Natural killer cell (primary cell): ENCODE data around the gene ABCA2. TPM values are rescaled to one million over a fixed set of nuclear protein-coding genes. Genes with fewer than 3 reads are reported as not detected.

ENCODE experiments used
- ATAC-seq, 3 donors: fragments of 150-1000 bp in 2 of 3; fragments of 200-7000 bp in 1 of 3; cut with Tn5 transposase; 1 replicate in 1 of 3; 2 replicates in 2 of 3; pipeline ENCODE4 v1.10.0; 2021; ENCODE audit warnings: mild to moderate bottlenecking in 2 of 3, moderate library complexity in 2 of 3
- DNase-seq, 2 donors: peaks; one replicate each; pipeline versions ENCODE4 v3.0.0 to v3.0.0-alpha.2; 2013 to 2021; ENCODE audit warnings: mixed read lengths in 1 of 2
- H3K27ac ChIP-seq: one replicate; pipeline ENCODE4 v1.5.1; 2013; ENCODE audit warnings: mild to moderate bottlenecking, low read length
- H3K27me3 ChIP-seq: one replicate; pipeline ENCODE4 v1.6.1; 2013; ENCODE audit warnings: low read length; ENCODE audit not compliant: control insufficient read depth, insufficient read depth
- H3K36me3 ChIP-seq: one replicate; pipeline ENCODE4 v1.6.1; 2013; ENCODE audit warnings: low read length; ENCODE audit not compliant: control insufficient read depth, insufficient read depth
- H3K4me1 ChIP-seq: one replicate; pipeline ENCODE4 v1.6.1; 2013; ENCODE audit warnings: low read length; ENCODE audit not compliant: control insufficient read depth, insufficient read depth
- H3K4me3 ChIP-seq: one replicate; pipeline ENCODE4 v1.5.1; 2013; ENCODE audit warnings: low read length
- H3K9me3 ChIP-seq: one replicate; pipeline ENCODE4 v1.6.1; 2013; ENCODE audit warnings: low read length; ENCODE audit not compliant: control insufficient read depth, insufficient read depth
- H3K27ac Mint-ChIP-seq, 2 donors: one replicate each; pipeline ENCODE4 v1.8.0; 2022; ENCODE audit warnings: mild to moderate bottlenecking in 2 of 2, mixed read lengths in 2 of 2, moderate library complexity in 1 of 2
- H3K27me3 Mint-ChIP-seq, 2 donors: one replicate each; pipeline ENCODE4 v1.8.0; 2022; ENCODE audit warnings: low read depth in 2 of 2, mixed read lengths in 2 of 2
- H3K36me3 Mint-ChIP-seq: one replicate; pipeline ENCODE4 v1.8.0; 2022; ENCODE audit warnings: mixed read lengths
- H3K4me1 Mint-ChIP-seq, 2 donors: one replicate each; pipeline ENCODE4 v1.8.0; 2022; ENCODE audit warnings: mixed read lengths in 2 of 2
- H3K4me3 Mint-ChIP-seq: one replicate; pipeline ENCODE4 v1.8.0; 2022; ENCODE audit warnings: mild to moderate bottlenecking, moderate library complexity, mixed read lengths
- H3K9me3 Mint-ChIP-seq, 2 donors: one replicate each; pipeline ENCODE4 v1.8.0; 2022; ENCODE audit warnings: mixed read lengths in 2 of 2
- WGBS: methylation state at CpG from one replicate; pipeline ENCODE4 v1.1.7; 2013; ENCODE audit warnings: missing lambda C conversion rate; ENCODE audit not compliant: insufficient coverage; 5-methylcytosine and 5-hydroxymethylcytosine counted together
- intact Hi-C: fragments of 100-400 bp; cut with micrococcal nuclease; formaldehyde crosslinking; loops from one replicate; pipeline ENCODE4 v1.14.2; 2022
- total RNA-seq, 4 donors: library from RNA; stranded (reverse); fragments of 120-200 nt in 1 of 4; gene quantifications; one replicate each; pipeline versions ENCODE4 v1.2.3 to v1.2.4, GENCODE V29; 2013 to 2022
- TF ChIP-seq, protein P1 (sequence below): fragments of 200-600 bp; IDR thresholded peaks from one replicate; pipeline ENCODE4 v1.8.0; 2022; ENCODE audit warnings: antibody characterized with exemption

Gene ABCA2
- total RNA-seq, 3 donors from 2014 or later (not counting 1 experiment from before 2014, with no cell fraction given), result 356 to 416 (median 357) TPM

DNA sequence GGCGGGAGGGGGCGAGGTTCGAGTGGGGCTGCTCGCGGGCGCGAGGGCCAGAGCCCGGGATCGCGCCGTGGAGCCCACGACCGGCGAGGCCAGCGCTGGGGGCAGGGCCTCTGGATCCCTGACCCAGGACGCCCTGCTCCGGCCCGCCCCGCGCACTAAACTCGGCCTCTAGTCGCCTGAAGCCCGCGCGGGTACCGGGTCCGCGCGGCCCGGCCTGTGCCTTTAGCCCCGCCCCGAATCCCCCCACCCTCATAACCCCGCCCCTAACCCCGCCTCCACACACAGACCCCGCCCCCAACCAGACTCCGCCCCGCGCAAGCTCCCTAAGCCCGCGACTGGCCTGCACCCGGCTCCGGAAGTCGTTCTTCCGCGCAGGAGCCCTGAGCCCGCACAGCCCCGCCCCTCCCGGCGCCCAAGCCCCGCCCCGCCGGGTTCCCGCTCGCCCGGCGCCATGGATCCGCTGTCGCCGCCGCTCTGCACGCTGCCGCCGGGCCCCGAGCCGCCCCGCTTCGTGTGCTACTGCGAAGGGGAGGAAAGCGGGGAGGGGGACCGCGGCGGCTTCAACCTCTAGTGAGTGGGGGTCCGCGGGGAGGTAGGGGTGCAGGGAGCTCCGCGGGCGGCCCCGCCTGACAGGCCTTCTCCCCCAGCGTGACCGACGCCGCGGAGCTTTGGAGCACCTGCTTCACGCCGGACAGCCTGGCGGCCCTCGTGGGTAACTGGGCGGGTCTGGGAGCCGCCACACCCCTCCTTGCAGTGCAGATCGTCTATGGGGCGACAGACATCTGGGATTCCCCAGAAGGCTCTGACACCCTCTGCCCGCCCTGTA, 35.8 kb downstream of the ABCA2 start, which contains the start of gene PAXX:
Gene PAXX (plus strand): TSS at position 430 of the 826 bp plus-strand sequence. CDS start 22 bp downstream, at position 452.
- Histone ChIP-seq H3K27ac (peak within 1 kb of the TSS; percentile 96), H3K4me3 (peak within 1 kb of the TSS; percentile 81), H3K27me3 (peaks cover 2% of the 10 kb centered on the region), H3K36me3 (peaks cover 16% of the 10 kb centered on the region), H3K4me1 (peaks cover 53% of the 10 kb centered on the region), H3K9me3 (no peaks in the 10 kb centered on the region)
- peak; percentile 92 to 95 for DNase-seq
- Mint-ChIP-seq H3K36me3 (no peaks in the 10 kb centered on the region), H3K4me1 (peaks cover 15 to 52% of the 10 kb centered on the region in 2 donors), H3K4me3 (peak within 1 kb of the TSS; percentile 88), H3K27me3 (peaks cover 0 to 4% of the 10 kb centered on the region in 2 donors), H3K9me3 (no peaks in the 10 kb centered on the region), H3K27ac (peak within 1 kb of the TSS; percentile 92 to 96)
- ATAC-seq, result peak; percentile 75 to 91 (median 77)
- TF ChIP-seq, protein P1, sequence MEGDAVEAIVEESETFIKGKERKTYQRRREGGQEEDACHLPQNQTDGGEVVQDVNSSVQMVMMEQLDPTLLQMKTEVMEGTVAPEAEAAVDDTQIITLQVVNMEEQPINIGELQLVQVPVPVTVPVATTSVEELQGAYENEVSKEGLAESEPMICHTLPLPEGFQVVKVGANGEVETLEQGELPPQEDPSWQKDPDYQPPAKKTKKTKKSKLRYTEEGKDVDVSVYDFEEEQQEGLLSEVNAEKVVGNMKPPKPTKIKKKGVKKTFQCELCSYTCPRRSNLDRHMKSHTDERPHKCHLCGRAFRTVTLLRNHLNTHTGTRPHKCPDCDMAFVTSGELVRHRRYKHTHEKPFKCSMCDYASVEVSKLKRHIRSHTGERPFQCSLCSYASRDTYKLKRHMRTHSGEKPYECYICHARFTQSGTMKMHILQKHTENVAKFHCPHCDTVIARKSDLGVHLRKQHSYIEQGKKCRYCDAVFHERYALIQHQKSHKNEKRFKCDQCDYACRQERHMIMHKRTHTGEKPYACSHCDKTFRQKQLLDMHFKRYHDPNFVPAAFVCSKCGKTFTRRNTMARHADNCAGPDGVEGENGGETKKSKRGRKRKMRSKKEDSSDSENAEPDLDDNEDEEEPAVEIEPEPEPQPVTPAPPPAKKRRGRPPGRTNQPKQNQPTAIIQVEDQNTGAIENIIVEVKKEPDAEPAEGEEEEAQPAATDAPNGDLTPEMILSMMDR, result no peak
- WGBS, result under 1% methylated on average over 90 of the region's 92 CpGs
- intact Hi-C loops, result loop anchor here (1.0 to 2.0 kb wide), 3 partner anchors 14 to 110 kb away; no protein-coding TSS in a partner anchor

DNA sequence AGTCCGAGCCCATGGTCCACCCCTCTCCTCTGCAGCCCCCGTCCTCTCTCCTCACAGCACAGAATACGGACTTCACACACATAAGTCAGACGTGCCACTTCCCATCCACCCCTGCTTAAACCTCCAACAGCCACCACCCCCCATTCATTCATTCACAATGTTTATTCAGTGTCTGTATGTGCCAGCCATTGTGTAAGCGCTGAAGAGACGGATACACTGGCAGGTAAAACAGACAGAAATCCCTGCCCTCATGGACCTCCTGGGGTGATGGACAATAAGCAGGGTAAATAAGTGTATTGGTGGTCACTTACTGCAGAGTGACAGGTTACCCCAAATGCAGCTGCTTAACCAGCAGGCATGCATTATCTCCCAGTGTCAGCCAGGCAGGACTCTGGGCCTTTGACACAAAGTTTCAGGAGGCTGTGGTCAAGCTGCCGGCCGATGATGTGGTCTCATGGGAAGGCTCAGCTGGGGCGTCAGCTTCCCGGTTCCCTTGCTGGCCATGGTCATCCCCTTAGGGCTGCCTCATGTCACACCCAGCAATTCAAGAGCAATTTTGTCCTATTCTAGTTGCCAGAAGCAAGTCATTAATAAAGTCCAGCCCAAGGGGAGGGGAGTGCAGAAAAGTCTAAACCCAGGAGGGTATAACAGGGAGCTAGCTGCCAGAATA, 37.7 kb downstream of the ABCA2 start:
- peaks cover 0 to 4% of the 10 kb centered on the region in 2 donors for H3K27me3 Mint-ChIP-seq
- no peaks in the 10 kb centered on the region for H3K9me3 Mint-ChIP-seq
- peaks cover 15 to 41% of the 10 kb centered on the region in 2 donors for H3K4me1 Mint-ChIP-seq
- Histone ChIP-seq H3K9me3 (no peaks in the 10 kb centered on the region), H3K27me3 (peaks cover 2% of the 10 kb centered on the region), H3K36me3 (peaks cover 16% of the 10 kb centered on the region), H3K4me3 (no peak overlapping the region), H3K4me1 (peaks cover 35% of the 10 kb centered on the region), H3K27ac (no peak overlapping the region)
- peak overlapping the region; percentile 38 for H3K4me3 Mint-ChIP-seq
- DNase-seq (no peak), ATAC-seq (no peak)
- no peaks in the 10 kb centered on the region for H3K36me3 Mint-ChIP-seq
- WGBS, result 87% methylated on average over 10 of the region's 10 CpGs
- H3K27ac Mint-ChIP-seq, result peak overlapping the region; percentile 92 to 96
- TF ChIP-seq, protein P1, result no peak
- intact Hi-C loops, result no loop called here

DNA sequence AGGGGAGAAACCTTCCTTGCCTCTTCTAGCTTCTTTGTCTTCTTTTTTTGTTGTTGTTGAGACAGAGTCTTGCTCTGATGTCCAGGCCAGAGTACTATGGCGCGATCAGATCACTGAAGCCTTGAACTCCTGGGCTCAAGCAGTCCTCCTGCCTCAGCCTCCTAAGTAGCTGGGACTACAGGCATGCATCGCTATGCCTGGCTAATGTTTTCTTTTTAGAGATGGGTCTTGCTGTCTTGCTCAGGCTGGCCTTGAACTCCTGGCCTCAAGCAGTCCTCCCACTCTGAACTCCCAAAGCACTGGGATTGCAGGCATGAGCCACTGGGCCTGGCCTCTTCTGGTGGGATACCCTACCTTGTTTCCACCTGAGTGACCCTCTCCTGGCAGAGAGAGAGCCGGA, 39.2 kb downstream of the ABCA2 start:
- DNase-seq (no peak), ATAC-seq (no peak)
- H3K4me3 Mint-ChIP-seq, result no peak overlapping the region
- TF ChIP-seq, protein P1, result no peak
- WGBS, result 96% methylated on average over 4 of the region's 4 CpGs
- no peak overlapping the region for H3K27ac Mint-ChIP-seq
- H3K4me1 Mint-ChIP-seq, result peaks cover 13 to 39% of the 10 kb centered on the region in 2 donors
- intact Hi-C loops, result no loop called here
- peaks cover 0 to 7% of the 10 kb centered on the region in 2 donors for H3K27me3 Mint-ChIP-seq
- no peaks in the 10 kb centered on the region for H3K36me3 Mint-ChIP-seq
- Histone ChIP-seq H3K27me3 (peaks cover 11% of the 10 kb centered on the region), H3K4me3 (no peak overlapping the region), H3K27ac (no peak overlapping the region), H3K36me3 (peaks cover 9% of the 10 kb centered on the region), H3K9me3 (no peaks in the 10 kb centered on the region), H3K4me1 (peaks cover 31% of the 10 kb centered on the region)
- H3K9me3 Mint-ChIP-seq, result no peaks in the 10 kb centered on the region
